NT2/D1 (cell line): ENCODE measurements around the gene VAV2.

Experiments used
- DNase-seq: peaks from one replicate; pipeline ENCODE4 v3.0.0-alpha.2; 2011; ENCODE audit warnings: low read depth, low spot score
- H3K27me3 ChIP-seq: 2 replicates; pipeline ENCODE4 v1.6.0; 2011; ENCODE audit warnings: mild to moderate bottlenecking; ENCODE audit not compliant: insufficient read length, insufficient read depth
- H3K36me3 ChIP-seq: 2 replicates; pipeline ENCODE4 v1.6.1; 2011; ENCODE audit warnings: mild to moderate bottlenecking, low read length, mixed read lengths; ENCODE audit not compliant: insufficient read depth, insufficient read length
- H3K4me1 ChIP-seq: 2 replicates; pipeline ENCODE4 v1.5.1; 2011; ENCODE audit not compliant: insufficient read depth, insufficient read length
- H3K4me3 ChIP-seq: 2 replicates; pipeline ENCODE4 v1.5.1; 2011; ENCODE audit warnings: low read depth; ENCODE audit not compliant: insufficient read length
- H3K9ac ChIP-seq: 2 replicates; pipeline ENCODE4 v1.6.0; 2011; ENCODE audit warnings: low read depth; ENCODE audit not compliant: insufficient read length
- H3K9me3 ChIP-seq: 2 replicates; pipeline ENCODE4 v1.5.1; 2011; ENCODE audit warnings: mild to moderate bottlenecking, low read length; ENCODE audit not compliant: insufficient read depth
- SUZ12 ChIP-seq: IDR thresholded peaks from 2 replicates; pipeline ENCODE4 v1.6.1; 2011; ENCODE audit not compliant: insufficient read length, insufficient read depth; ENCODE audit errors: extremely low read depth
- YY1 ChIP-seq: IDR thresholded peaks from 2 replicates; pipeline ENCODE4 v1.6.1; 2011; ENCODE audit not compliant: insufficient read length, insufficient read depth
- ZNF274 ChIP-seq: IDR thresholded peaks from 2 replicates; pipeline ENCODE4 v1.6.1; 2011; ENCODE audit warnings: mild to moderate bottlenecking, low read depth, low read length

Gene VAV2

GRCh38 chr9:133950192-133950591 is 41.9 kb downstream of the VAV2 start:
- no peaks in the 10 kb centered on the region for H3K27me3 ChIP-seq
- peaks cover 39% of the 10 kb centered on the region for H3K36me3 ChIP-seq
- DNase-seq: no peak
- peaks cover 22% of the 10 kb centered on the region for H3K4me1 ChIP-seq
- no peak for TF ChIP-seq ZNF274
- TF ChIP-seq SUZ12: no peak
- no peak for TF ChIP-seq YY1
- no peak overlapping the region for H3K9ac ChIP-seq
- no peak overlapping the region for H3K4me3 ChIP-seq
- no peaks in the 10 kb centered on the region for H3K9me3 ChIP-seq

GRCh38 chr9:133949486-133950061 is 42.5 kb downstream of the VAV2 start:
- Histone ChIP-seq H3K36me3 (peaks cover 42% of the 10 kb centered on the region), H3K9ac (peak overlapping the region; percentile 29), H3K4me1 (peaks cover 26% of the 10 kb centered on the region), H3K27me3 (no peaks in the 10 kb centered on the region), H3K9me3 (no peaks in the 10 kb centered on the region), H3K4me3 (no peak overlapping the region)
- TF ChIP-seq ZNF274 (no peak), SUZ12 (no peak), YY1 (no peak)
- no peak for DNase-seq

GRCh38 chr9:133948561-133949485 is 43.3 kb downstream of the VAV2 start:
- Histone ChIP-seq H3K4me3 (no peak overlapping the region), H3K27me3 (no peaks in the 10 kb centered on the region), H3K4me1 (peaks cover 29% of the 10 kb centered on the region), H3K36me3 (peaks cover 45% of the 10 kb centered on the region), H3K9me3 (no peaks in the 10 kb centered on the region), H3K9ac (no peak overlapping the region)
- DNase-seq: no peak
- TF ChIP-seq ZNF274 (no peak), SUZ12 (no peak), YY1 (no peak)

- Histone ChIP-seq H3K4me3 (no peak overlapping the region), H3K36me3 (peaks cover 42% of the 10 kb centered on the region), H3K9ac (no peak overlapping the region), H3K9me3 (no peaks in the 10 kb centered on the region), H3K4me1 (peaks cover 29% of the 10 kb centered on the region), H3K27me3 (no peaks in the 10 kb centered on the region)
- no peak for DNase-seq
- TF ChIP-seq SUZ12: no peak
- no peak for TF ChIP-seq ZNF274
- TF ChIP-seq YY1: no peak
Measured at GRCh38 chr9:133948131-133948530, 44.0 kb downstream of the VAV2 start.

- Histone ChIP-seq H3K4me1 (peaks cover 29% of the 10 kb centered on the region), H3K27me3 (no peaks in the 10 kb centered on the region), H3K9ac (no peak overlapping the region), H3K4me3 (no peak overlapping the region), H3K9me3 (no peaks in the 10 kb centered on the region), H3K36me3 (peaks cover 52% of the 10 kb centered on the region)
- TF ChIP-seq SUZ12: no peak
- TF ChIP-seq YY1: no peak
- no peak for TF ChIP-seq ZNF274
- no peak for DNase-seq
Measured at GRCh38 chr9:133946840-133947486, 45.2 kb downstream of the VAV2 start.

GRCh38 chr9:133945977-133946753 is 46.0 kb downstream of the VAV2 start:
- no peaks in the 10 kb centered on the region for H3K27me3 ChIP-seq
- no peak overlapping the region for H3K4me3 ChIP-seq
- H3K9ac ChIP-seq: no peak overlapping the region
- no peak for TF ChIP-seq ZNF274
- peaks cover 45% of the 10 kb centered on the region for H3K36me3 ChIP-seq
- H3K9me3 ChIP-seq: no peaks in the 10 kb centered on the region
- peaks cover 29% of the 10 kb centered on the region for H3K4me1 ChIP-seq
- DNase-seq: no peak
